GM12878 (cell line): ENCODE data around the gene CNTN4.

Experiments
- BHLHE40 ChIP-seq, 2 experiments: fragments of 450-650 bp in 1 of 2; IDR thresholded peaks; 2 replicates each; pipeline ENCODE4 v1.6.1; 2011 to 2017; ENCODE audit warnings: low read depth in 2 of 2, borderline replicate concordance in 1 of 2, improper control_type of control experiment in 1 of 2, low read length in 1 of 2, mild to moderate bottlenecking in 1 of 2
- EGR1 ChIP-seq, 2 experiments: IDR thresholded peaks; 1 replicate in 1 of 2; 2 replicates in 1 of 2; pipeline ENCODE4 v1.6.1; 2011 to 2012; ENCODE audit warnings: low read depth in 2 of 2, low read length in 2 of 2, borderline replicate concordance in 1 of 2, mild to moderate bottlenecking in 1 of 2, moderate library complexity in 1 of 2
- EP300 ChIP-seq, 2 experiments: fragments of 150-350 bp in 1 of 2; IDR thresholded peaks; 2 replicates each; pipeline ENCODE4 v1.6.1; 2011 to 2012; ENCODE audit warnings: low read depth in 2 of 2, low read length in 2 of 2, borderline replicate concordance in 1 of 2, improper control_type of control experiment in 1 of 2, inconsistent platforms in 1 of 2; ENCODE audit not compliant: control insufficient read depth in 1 of 2
- EZH2 ChIP-seq: IDR thresholded peaks from 2 replicates; pipeline ENCODE4 v1.6.1; 2012; ENCODE audit warnings: low read depth, mild to moderate bottlenecking, control low read depth, inconsistent platforms, low read length, borderline replicate concordance; ENCODE audit not compliant: control insufficient read depth
- MTA3 ChIP-seq: IDR thresholded peaks from 2 replicates; pipeline ENCODE4 v1.6.1; 2012; ENCODE audit warnings: low read length, inconsistent platforms, borderline replicate concordance
- MXI1 ChIP-seq: fragments of 150-350 bp; IDR thresholded peaks from 2 replicates; pipeline ENCODE4 v1.6.1; 2011; ENCODE audit warnings: low read depth, mild to moderate bottlenecking, inconsistent platforms, low read length, improper control_type of control experiment
- NFXL1 ChIP-seq: fragments of 450-650 bp; IDR thresholded peaks from 2 replicates; pipeline ENCODE4 v1.6.1; 2017; ENCODE audit warnings: antibody characterized with exemption, mild to moderate bottlenecking, borderline replicate concordance
- POLR2A ChIP-seq: IDR thresholded peaks from 2 replicates; pipeline ENCODE4 v1.6.1; 2011; ENCODE audit warnings: low read depth, mild to moderate bottlenecking, low read length
- RFX5 ChIP-seq: IDR thresholded peaks from 2 replicates; pipeline ENCODE4 v1.6.1; 2011; ENCODE audit warnings: low read depth, low read length, improper control_type of control experiment
- TF ChIP-seq, protein P1 (sequence below), 3 experiments: IDR thresholded peaks in 2 of 3; conservative IDR thresholded peaks in 1 of 3; 2 replicates each; pipeline ENCODE4 v1.5.1; 2011; ENCODE audit warnings: low read depth in 3 of 3, low read length in 3 of 3, mild to moderate bottlenecking in 3 of 3, control low read depth in 2 of 3, moderate library complexity in 2 of 3, inconsistent platforms in 1 of 3, mixed read lengths in 1 of 3; ENCODE audit not compliant: control insufficient read depth in 2 of 3, insufficient read depth in 1 of 3; ENCODE audit errors: extremely low read depth in 1 of 3

DNA sequence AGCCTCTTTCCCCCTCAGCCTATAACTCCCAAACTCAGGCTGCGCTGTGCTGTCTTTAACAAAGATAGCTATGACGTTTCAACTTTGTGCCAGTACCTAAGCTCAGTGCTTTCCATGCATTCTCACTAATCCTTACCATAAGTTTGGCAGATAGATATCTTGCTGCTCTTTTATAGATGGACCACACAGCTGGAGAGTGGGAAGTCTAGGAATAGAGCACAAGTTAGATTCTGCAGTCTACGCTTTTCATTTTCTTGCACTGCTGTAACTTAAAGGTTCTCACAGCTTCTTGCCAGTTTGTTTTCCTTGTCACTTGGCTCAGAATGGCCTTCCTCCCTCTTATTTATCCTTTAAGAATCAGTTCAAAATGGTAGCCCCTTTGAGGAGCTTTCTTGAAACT, 468.8 kb downstream of the CNTN4 start:
- TF ChIP-seq EZH2 (no peak), NFXL1 (no peak), MXI1 (no peak), EGR1 (IDR thresholded peaks at IDR 0.05; ENCODE audit: borderline replicate concordance in 1 of 2, low read depth in 2 of 2, low read length in 2 of 2) (no peak), POLR2A (no peak), EP300 (IDR thresholded peaks at IDR 0.05; ENCODE audit: borderline replicate concordance in 1 of 2, control insufficient read depth in 1 of 2, low read depth in 2 of 2, low read length in 2 of 2) (no peak), BHLHE40 (IDR thresholded peaks at IDR 0.05; ENCODE audit: borderline replicate concordance in 1 of 2, low read depth in 2 of 2, low read length in 1 of 2) (no peak), RFX5 (no peak), MTA3 (no peak)
- TF ChIP-seq, protein P1, sequence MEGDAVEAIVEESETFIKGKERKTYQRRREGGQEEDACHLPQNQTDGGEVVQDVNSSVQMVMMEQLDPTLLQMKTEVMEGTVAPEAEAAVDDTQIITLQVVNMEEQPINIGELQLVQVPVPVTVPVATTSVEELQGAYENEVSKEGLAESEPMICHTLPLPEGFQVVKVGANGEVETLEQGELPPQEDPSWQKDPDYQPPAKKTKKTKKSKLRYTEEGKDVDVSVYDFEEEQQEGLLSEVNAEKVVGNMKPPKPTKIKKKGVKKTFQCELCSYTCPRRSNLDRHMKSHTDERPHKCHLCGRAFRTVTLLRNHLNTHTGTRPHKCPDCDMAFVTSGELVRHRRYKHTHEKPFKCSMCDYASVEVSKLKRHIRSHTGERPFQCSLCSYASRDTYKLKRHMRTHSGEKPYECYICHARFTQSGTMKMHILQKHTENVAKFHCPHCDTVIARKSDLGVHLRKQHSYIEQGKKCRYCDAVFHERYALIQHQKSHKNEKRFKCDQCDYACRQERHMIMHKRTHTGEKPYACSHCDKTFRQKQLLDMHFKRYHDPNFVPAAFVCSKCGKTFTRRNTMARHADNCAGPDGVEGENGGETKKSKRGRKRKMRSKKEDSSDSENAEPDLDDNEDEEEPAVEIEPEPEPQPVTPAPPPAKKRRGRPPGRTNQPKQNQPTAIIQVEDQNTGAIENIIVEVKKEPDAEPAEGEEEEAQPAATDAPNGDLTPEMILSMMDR (IDR thresholded peaks at IDR 0.05 in 2 of 3, conservative IDR thresholded peaks at IDR 0.05 in 1 of 3; ENCODE audit: control insufficient read depth in 2 of 3, extremely low read depth in 1 of 3, insufficient read depth in 1 of 3, low read depth in 3 of 3, low read length in 3 of 3) = no peak
